ENCODE results near the gene TYMS. TPM values are rescaled to one million over a fixed set of nuclear protein-coding genes. Genes with fewer than 3 reads are reported as not detected.

TYMS gene
- total and polyA plus RNA-seq, 10 of the 15 experiments (the other 5 are each of a cell fraction or from before 2014, with no cell fraction given): 34.8 to 524 (median 219) TPM

DNA sequence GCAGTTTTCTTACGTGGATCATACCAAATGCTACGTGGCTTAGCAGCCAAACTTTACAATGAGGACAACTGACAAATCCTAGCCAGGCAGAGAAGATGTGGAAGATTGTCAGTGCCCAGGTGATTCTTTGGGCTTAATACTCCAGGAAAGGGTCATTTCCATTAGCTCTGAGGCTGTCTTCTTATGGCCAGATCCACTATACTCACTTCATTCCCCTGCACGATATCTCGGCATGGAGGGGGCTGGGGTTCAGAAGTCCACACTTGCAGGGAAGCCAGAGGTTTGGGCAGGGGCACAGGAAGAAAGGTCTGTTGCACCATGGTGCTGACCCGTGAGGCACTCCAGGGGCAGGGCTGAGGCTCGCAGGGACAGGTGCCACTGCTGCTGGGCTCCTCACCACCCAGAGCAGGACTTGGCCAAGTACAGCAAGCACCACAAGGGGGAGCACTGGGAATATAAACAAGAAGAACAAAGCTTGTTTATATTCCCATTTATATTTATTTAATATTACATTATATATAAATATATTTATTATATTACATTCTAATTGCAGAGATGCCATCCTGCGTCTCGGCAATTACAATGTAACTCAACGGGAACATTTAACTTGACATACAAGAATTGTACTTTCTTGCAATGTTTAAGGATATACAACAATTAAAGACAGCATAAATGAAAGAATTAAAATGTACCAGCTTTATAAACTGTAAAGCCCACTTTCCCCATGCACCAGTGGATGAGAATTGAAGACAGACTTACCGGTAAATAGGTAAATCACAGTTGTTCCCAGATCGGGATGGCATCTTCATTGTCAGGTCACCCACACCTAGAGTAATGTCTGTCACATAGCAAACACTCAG lies 33.5 kb upstream of the TYMS start:
- no peak for TF ChIP-seq JUNB (IDR thresholded peaks at IDR 0.05)
- TF ChIP-seq, protein P1, sequence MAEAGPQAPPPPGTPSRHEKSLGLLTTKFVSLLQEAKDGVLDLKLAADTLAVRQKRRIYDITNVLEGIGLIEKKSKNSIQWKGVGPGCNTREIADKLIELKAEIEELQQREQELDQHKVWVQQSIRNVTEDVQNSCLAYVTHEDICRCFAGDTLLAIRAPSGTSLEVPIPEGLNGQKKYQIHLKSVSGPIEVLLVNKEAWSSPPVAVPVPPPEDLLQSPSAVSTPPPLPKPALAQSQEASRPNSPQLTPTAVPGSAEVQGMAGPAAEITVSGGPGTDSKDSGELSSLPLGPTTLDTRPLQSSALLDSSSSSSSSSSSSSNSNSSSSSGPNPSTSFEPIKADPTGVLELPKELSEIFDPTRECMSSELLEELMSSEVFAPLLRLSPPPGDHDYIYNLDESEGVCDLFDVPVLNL (IDR thresholded peaks at IDR 0.05; ENCODE audit: low read depth, low read length): no peak
- TF ChIP-seq FOXM1 (IDR thresholded peaks at IDR 0.05; ENCODE audit: low read depth, low read length): no peak
- no peak for TF ChIP-seq TARDBP (IDR thresholded peaks at IDR 0.05; ENCODE audit: borderline replicate concordance)
- TF ChIP-seq, protein P2, sequence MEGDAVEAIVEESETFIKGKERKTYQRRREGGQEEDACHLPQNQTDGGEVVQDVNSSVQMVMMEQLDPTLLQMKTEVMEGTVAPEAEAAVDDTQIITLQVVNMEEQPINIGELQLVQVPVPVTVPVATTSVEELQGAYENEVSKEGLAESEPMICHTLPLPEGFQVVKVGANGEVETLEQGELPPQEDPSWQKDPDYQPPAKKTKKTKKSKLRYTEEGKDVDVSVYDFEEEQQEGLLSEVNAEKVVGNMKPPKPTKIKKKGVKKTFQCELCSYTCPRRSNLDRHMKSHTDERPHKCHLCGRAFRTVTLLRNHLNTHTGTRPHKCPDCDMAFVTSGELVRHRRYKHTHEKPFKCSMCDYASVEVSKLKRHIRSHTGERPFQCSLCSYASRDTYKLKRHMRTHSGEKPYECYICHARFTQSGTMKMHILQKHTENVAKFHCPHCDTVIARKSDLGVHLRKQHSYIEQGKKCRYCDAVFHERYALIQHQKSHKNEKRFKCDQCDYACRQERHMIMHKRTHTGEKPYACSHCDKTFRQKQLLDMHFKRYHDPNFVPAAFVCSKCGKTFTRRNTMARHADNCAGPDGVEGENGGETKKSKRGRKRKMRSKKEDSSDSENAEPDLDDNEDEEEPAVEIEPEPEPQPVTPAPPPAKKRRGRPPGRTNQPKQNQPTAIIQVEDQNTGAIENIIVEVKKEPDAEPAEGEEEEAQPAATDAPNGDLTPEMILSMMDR (IDR thresholded peaks at IDR 0.05 in 2 of 3, conservative IDR thresholded peaks at IDR 0.05 in 1 of 3; ENCODE audit: control insufficient read depth in 2 of 3, extremely low read depth in 1 of 3, insufficient read depth in 1 of 3, low read depth in 3 of 3, low read length in 3 of 3): peak; percentile 51 to 73 (median 72)
- TF ChIP-seq YY1 (IDR thresholded peaks at IDR 0.05; ENCODE audit: low read depth, low read length): peak; percentile 39; the same call in 1 of the 2 replicates
- TF ChIP-seq GABPA (IDR thresholded peaks at IDR 0.05; ENCODE audit: low read depth): no peak
- TF ChIP-seq RAD21 (IDR thresholded peaks at IDR 0.05; ENCODE audit: insufficient read depth, low read depth, low read length): peak; percentile 84
- no peak for TF ChIP-seq LARP7 (IDR thresholded peaks at IDR 0.05)
- TF ChIP-seq, protein P3, sequence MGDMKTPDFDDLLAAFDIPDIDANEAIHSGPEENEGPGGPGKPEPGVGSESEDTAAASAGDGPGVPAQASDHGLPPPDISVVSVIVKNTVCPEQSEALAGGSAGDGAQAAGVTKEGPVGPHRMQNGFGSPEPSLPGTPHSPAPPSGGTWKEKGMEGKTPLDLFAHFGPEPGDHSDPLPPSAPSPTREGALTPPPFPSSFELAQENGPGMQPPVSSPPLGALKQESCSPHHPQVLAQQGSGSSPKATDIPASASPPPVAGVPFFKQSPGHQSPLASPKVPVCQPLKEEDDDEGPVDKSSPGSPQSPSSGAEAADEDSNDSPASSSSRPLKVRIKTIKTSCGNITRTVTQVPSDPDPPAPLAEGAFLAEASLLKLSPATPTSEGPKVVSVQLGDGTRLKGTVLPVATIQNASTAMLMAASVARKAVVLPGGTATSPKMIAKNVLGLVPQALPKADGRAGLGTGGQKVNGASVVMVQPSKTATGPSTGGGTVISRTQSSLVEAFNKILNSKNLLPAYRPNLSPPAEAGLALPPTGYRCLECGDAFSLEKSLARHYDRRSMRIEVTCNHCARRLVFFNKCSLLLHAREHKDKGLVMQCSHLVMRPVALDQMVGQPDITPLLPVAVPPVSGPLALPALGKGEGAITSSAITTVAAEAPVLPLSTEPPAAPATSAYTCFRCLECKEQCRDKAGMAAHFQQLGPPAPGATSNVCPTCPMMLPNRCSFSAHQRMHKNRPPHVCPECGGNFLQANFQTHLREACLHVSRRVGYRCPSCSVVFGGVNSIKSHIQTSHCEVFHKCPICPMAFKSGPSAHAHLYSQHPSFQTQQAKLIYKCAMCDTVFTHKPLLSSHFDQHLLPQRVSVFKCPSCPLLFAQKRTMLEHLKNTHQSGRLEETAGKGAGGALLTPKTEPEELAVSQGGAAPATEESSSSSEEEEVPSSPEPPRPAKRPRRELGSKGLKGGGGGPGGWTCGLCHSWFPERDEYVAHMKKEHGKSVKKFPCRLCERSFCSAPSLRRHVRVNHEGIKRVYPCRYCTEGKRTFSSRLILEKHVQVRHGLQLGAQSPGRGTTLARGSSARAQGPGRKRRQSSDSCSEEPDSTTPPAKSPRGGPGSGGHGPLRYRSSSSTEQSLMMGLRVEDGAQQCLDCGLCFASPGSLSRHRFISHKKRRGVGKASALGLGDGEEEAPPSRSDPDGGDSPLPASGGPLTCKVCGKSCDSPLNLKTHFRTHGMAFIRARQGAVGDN (IDR thresholded peaks at IDR 0.05): no peak
- TF ChIP-seq SMC3 (IDR thresholded peaks at IDR 0.05; ENCODE audit: borderline replicate concordance, low read length): peak; percentile 76; the same call in 1 of the 2 replicates
- TF ChIP-seq BACH1 (IDR thresholded peaks at IDR 0.05; ENCODE audit: borderline replicate concordance): no peak
- TF ChIP-seq RFX5 (IDR thresholded peaks at IDR 0.05; ENCODE audit: low read depth, low read length): no peak
- no peak for TF ChIP-seq STAT1 (conservative IDR thresholded peaks at IDR 0.05)
- TF ChIP-seq IKZF1 (conservative IDR thresholded peaks at IDR 0.05): no peak
- TF ChIP-seq SPI1 (IDR thresholded peaks at IDR 0.05; ENCODE audit: borderline replicate concordance, insufficient read depth, low read depth, low read length): no peak
- Histone ChIP-seq H3K4me3 (no peak overlapping the region), H3K79me2 (ENCODE audit: control insufficient read depth, insufficient read depth, low read length) (no peaks in the 10 kb centered on the region), H3K4me2 (ENCODE audit: control insufficient read depth, insufficient read depth) (no peak overlapping the region), H3K27me3 (replicated peaks in 1 of 2; ENCODE audit: control insufficient read depth in 2 of 2, insufficient read depth in 2 of 2, low read length in 1 of 2) (no peaks in the 10 kb centered on the region), H2AFZ (ENCODE audit: control insufficient read depth, low read depth, low read length) (no peak overlapping the region), H3K27ac (ENCODE audit: control insufficient read depth, insufficient read depth) (no peak overlapping the region), H3K4me1 (ENCODE audit: control insufficient read depth, insufficient read depth, low read length) (no peaks in the 10 kb centered on the region), H4K20me1 (ENCODE audit: control insufficient read depth, insufficient read depth) (no peaks in the 10 kb centered on the region), H3K36me3 (ENCODE audit: control insufficient read depth in 2 of 2, insufficient read depth in 2 of 2, low read length in 1 of 2) (no peaks in the 10 kb centered on the region), H3K9me3 (replicated peaks; ENCODE audit: control insufficient read depth, insufficient read depth, low read length) (no peaks in the 10 kb centered on the region), H3K9ac (ENCODE audit: control insufficient read depth, insufficient read depth, low read length) (no peak overlapping the region)
- SMC1A ChIA-PET (ENCODE audit: uncharacterized antibody, unreplicated experiment): interaction anchor here (1.0 to 12.3 kb wide), 26 partner anchors 8 to 218 kb away, joined by 3 to 188 read pairs (median 5); no protein-coding TSS in a partner anchor
- no peak for FAIRE-seq
- WGBS (ENCODE audit: insufficient coverage, insufficient replicate concordance, low lambda C conversion rate, missing lambda C conversion rate): 64% methylated on average over 11 of the region's 11 CpGs
- peak; percentile 97 for ATAC-seq
- POLR2A ChIA-PET: interaction anchor here (1.1 kb wide), 1 partner anchor 207 kb away, joined by 4 read pairs; no protein-coding TSS in a partner anchor
- no TSS peak for BruUV-seq (replicated peaks)
- intact Hi-C loops (cut with micrococcal nuclease; ENCODE audit: unreplicated experiment): loop anchor here (1.0 to 10.0 kb wide), 5 partner anchors 53 to 215 kb away; partner anchors contain the start of gene ENOSF1
- in situ Hi-C loops (cut with MboI): loop anchor here (5.0 kb wide), 1 partner anchor 208 kb away; no protein-coding TSS in a partner anchor
- CTCF ChIA-PET: interaction anchor here (0.5 to 10.5 kb wide), 41 partner anchors 9 to 480 kb away, joined by 3 to 251 read pairs (median 5); partner anchors contain the start of genes CLUL1 and TYMS
- RAD21 ChIA-PET (ENCODE audit: unreplicated experiment): interaction anchor here (0.9 to 10.9 kb wide), 16 partner anchors 18 to 216 kb away, joined by 3 to 168 read pairs (median 4); partner anchors contain the start of gene TYMS
- DNase-seq (ENCODE audit: low read depth, low spot score): no peak

All from GM12878 (cell line).